HFF-Myc (cell line): ENCODE data around the gene FANCC.

Experiments
- DNase-seq: peaks from one replicate; pipeline ENCODE4 v3.0.0-alpha.2; 2011; ENCODE audit warnings: low read depth; ENCODE audit errors: extremely low read depth
- H3K4me3 ChIP-seq: replicated peaks from 2 replicates; pipeline ENCODE4 v1.5.1; 2011; ENCODE audit warnings: low read depth, mild to moderate bottlenecking, control low read depth, low read length
- CTCF ChIP-seq: IDR thresholded peaks from 2 replicates; pipeline ENCODE4 v1.5.1; 2012; ENCODE audit warnings: mild to moderate bottlenecking, low read depth, low read length, control low read depth; ENCODE audit errors: missing control alignments

The FANCC gene

GRCh38 chr9:95285307-95285706 lies 32.2 kb downstream of the FANCC start:
- H3K4me3 ChIP-seq: no peak overlapping the region
- no peak for TF ChIP-seq CTCF
- DNase-seq: no peak

- H3K4me3 ChIP-seq: no peak overlapping the region
- DNase-seq: no peak
- no peak for TF ChIP-seq CTCF
Measured at GRCh38 chr9:95284162-95285080, 33.1 kb downstream of the FANCC start.

- no peak for DNase-seq
- H3K4me3 ChIP-seq: no peak overlapping the region
- no peak for TF ChIP-seq CTCF
Measured at GRCh38 chr9:95283673-95284072, 33.8 kb downstream of the FANCC start.

- DNase-seq: no peak
- TF ChIP-seq CTCF: no peak
- H3K4me3 ChIP-seq: no peak overlapping the region
Measured at GRCh38 chr9:95282332-95282731, 35.2 kb downstream of the FANCC start.

GRCh38 chr9:95280745-95281144 lies 36.8 kb downstream of the FANCC start:
- H3K4me3 ChIP-seq: no peak overlapping the region
- DNase-seq: no peak
- no peak for TF ChIP-seq CTCF

GRCh38 chr9:95277509-95277908 lies 40.0 kb downstream of the FANCC start:
- no peak for TF ChIP-seq CTCF
- no peak overlapping the region for H3K4me3 ChIP-seq
- no peak for DNase-seq
